ENCODE measurements around the gene TXNDC12.

The TXNDC12 gene

GRCh38 chr1:52002038-52002917 is 52.7 kb downstream of the TXNDC12 start (continued):
- TF ChIP-seq MZF1 (tag by site-specific recombination; IDR thresholded peaks at IDR 0.05; ENCODE audit: borderline replicate concordance): no peak
- no peak for TF ChIP-seq ZNF518A (tag by site-specific recombination; conservative IDR thresholded peaks at IDR 0.05; ENCODE audit: low read depth)
- no peak for TF ChIP-seq ZNF121 (tag by site-specific recombination; IDR thresholded peaks at IDR 0.05)
- TF ChIP-seq ZBTB17 (tag by site-specific recombination; IDR thresholded peaks at IDR 0.05): no peak
- no peak for TF ChIP-seq YY2 (tag by site-specific recombination; IDR thresholded peaks at IDR 0.05)

- TF ChIP-seq ZNF433 (tag by site-specific recombination; IDR thresholded peaks at IDR 0.05; ENCODE audit: low read depth) (no peak), ZNF398 (tag by site-specific recombination; IDR thresholded peaks at IDR 0.05) (no peak), GLIS2 (tag by site-specific recombination; IDR thresholded peaks at IDR 0.05) (no peak), ZNF449 (tag by site-specific recombination; IDR thresholded peaks at IDR 0.05) (no peak), ZNF558 (tag by site-specific recombination; IDR thresholded peaks at IDR 0.05) (no peak), ZNF157 (tag by site-specific recombination; IDR thresholded peaks at IDR 0.05) (no peak), ZNF221 (tag by site-specific recombination; IDR thresholded peaks at IDR 0.05; ENCODE audit: borderline replicate concordance) (no peak), ZNF580 (tag by site-specific recombination; IDR thresholded peaks at IDR 0.05) (no peak), ZNF214 (tag by site-specific recombination; IDR thresholded peaks at IDR 0.05; ENCODE audit: borderline replicate concordance) (no peak), ZFP3 (tag by site-specific recombination; IDR thresholded peaks at IDR 0.05; ENCODE audit: low read depth) (no peak), ZNF548 (tag by site-specific recombination; IDR thresholded peaks at IDR 0.05) (no peak), ZNF324 (tag by site-specific recombination; IDR thresholded peaks at IDR 0.05) (no peak), ZBTB48 (tag by site-specific recombination; IDR thresholded peaks at IDR 0.05) (no peak), ZSCAN16 (tag by site-specific recombination; IDR thresholded peaks at IDR 0.05) (no peak), ZNF350 (tag by site-specific recombination; IDR thresholded peaks at IDR 0.05) (no peak), MEIS1 (CRISPR knock-in tag; IDR thresholded peaks at IDR 0.05; ENCODE audit: borderline replicate concordance) (no peak), ZSCAN30 (tag by site-specific recombination; IDR thresholded peaks at IDR 0.05) (no peak), ZNF140 (tag by site-specific recombination; IDR thresholded peaks at IDR 0.05) (no peak), ZNF704 (tag by site-specific recombination; IDR thresholded peaks at IDR 0.05) (no peak), ZNF24 (tag by site-specific recombination; IDR thresholded peaks at IDR 0.05) (no peak)
- Histone ChIP-seq H3K36me3 (ENCODE audit: control insufficient read depth in 2 of 2, insufficient read depth in 1 of 2, low read length in 2 of 2) (no peaks in the 10 kb centered on the region), H3K4me3 (ENCODE audit: low read depth, low read length) (no peak overlapping the region), H3K4me1 (ENCODE audit: control insufficient read depth, insufficient read depth, low read length) (no peaks in the 10 kb centered on the region), H3K9me3 (ENCODE audit: control insufficient read depth, insufficient read depth, low read depth, low read length) (no peaks in the 10 kb centered on the region), H3K27ac (ENCODE audit: extremely low read depth, low read depth, low read length) (no peak overlapping the region)
- ChIA-PET CTCF (interaction anchor here (0.7 to 6.5 kb wide), 5 partner anchors 22 to 703 kb away, joined by 3 to 70 read pairs (median 3); no protein-coding TSS in a partner anchor), POLR2A (no interaction called here)
Measured at GRCh38 chr1:51998701-51999100, 56.3 kb downstream of the TXNDC12 start.
